ENCODE results near the gene COX7A2.

COX7A2 gene, protein sequence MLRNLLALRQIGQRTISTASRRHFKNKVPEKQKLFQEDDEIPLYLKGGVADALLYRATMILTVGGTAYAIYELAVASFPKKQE

DNA sequence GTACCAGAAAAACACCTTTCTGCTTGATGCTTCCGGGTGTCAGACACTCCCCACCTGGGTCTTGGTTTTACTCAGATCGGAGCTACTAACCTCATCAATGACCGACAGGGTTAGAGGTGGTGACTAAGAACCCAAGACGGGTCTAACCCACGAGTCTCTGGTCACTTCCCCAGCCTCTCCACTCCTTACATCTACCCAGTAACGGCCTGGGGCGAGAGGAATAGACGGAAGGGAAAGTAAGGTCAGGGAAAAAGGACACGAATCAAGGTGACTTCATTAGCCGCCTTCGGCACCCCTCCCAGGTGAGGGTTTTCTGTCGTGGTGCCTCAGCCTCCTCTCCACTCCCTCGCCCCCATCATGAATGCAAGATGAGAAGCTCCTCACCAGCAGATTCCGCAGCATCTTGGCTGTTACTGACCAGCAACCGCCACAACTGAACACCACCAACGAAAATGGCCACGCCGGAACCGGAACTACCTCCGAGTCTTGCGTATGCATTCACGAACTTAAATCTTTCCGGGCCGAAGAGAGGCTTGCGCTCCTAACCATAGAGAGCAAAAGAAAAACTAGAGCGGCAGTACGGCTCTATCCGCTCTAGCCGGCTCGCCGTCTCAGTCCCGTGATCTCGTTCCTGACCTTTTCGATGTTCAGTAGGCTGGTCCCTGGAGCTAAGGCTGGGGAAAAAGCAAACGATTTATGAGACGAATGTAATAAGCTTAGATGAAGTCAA lies at the start of gene COX7A2:
Gene COX7A2, minus strand, starts transcription at position 469 of the 730 bp plus-strand sequence. Its CDS starts 67 bp downstream, at position 402.
- DNase-seq = peak; percentile 87

DNA sequence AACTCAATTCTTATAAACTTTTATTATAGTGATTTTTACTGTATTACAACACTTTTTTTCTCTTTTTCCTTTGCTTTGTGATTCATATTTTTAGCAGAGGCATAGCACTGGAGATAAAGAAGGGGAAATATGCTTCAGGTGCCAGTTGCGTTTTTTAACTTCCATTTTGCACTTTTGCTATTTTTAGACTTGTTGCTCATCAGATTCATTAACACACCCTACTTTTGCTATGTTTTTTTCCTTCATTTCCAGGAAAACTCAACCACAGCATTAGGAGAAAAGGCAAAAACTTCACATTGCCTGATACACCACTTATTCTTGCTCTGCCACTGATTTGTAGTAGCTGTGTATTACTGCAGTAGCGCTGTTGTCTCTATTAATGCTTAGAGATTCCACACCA lies 49.0 kb upstream of the COX7A2 start:
- no peak for DNase-seq

DNA sequence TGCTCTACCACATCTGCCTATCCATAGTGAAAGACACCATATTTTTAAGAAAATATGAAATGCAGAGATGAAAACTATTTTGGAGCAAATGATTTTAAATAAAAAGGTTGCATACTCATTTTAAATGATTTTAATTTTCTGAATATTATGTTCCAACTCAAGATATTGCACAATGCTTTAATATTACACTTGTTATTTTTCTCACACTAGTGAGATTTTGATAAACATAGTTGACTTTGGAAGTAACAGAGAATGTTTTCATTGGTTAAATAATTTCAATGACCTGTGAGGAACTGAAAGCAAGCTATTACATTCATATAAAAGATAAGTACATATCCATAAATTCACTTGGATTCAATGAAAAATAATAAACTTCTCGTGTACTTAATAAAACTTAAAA lies 48.1 kb upstream of the COX7A2 start:
- DNase-seq = no peak

DNA sequence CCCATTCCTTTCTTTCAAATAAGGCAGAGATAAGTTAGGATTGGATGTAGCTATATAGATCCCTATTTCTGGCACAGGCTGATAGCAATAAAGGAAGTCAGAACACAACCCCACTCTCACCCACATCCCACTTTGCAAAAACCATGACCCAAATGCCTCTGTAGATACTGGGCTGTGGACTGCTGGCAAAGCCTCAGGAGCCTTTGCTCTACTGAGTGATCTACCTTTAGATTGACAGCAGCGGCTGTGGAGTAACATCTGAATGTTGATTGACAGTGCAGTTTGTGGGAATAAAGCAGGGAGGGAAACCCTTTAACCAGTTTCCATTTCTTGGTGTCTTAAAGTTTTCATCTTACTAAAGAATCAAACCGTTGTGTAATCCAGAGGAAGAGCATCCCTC lies 47.7 kb upstream of the COX7A2 start:
- no peak for DNase-seq

DNA sequence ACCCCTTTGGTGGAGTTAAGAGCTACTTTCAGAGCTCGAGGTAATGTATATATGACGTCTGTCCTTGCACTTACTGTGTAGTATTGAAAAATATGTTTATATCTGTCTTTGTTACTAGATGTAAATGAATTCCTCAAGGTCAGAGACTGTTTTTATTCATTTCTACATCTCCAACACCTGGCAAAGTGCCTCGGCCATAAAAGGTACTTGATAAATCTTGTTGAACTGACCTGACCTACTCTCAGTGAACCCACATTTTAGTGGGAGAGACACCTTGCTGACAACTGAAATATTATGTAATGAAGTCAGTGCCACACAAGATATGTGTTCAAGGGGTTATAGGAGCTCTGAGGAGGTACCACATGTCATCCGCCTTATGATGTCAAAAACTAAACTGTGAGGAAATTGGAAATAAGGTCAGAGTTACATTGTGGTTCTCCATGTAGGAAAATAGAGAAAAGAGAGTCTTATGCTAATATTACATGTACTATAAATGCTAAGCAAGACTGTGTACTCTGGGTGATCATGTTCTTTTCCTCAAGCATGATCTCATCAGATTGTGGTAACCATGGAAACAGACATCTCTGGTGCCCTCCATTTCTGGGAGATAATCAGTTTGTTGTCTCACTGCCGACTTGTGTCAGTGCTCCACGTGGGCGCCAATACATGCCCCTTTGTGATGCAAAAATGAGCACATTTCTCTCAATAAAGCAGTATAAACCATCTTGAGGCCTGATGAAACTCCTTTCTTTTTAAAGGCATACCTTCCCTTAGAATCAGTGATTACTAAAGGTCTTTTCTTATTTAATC lies 46.7 kb upstream of the COX7A2 start:
- no peak for DNase-seq

DNA sequence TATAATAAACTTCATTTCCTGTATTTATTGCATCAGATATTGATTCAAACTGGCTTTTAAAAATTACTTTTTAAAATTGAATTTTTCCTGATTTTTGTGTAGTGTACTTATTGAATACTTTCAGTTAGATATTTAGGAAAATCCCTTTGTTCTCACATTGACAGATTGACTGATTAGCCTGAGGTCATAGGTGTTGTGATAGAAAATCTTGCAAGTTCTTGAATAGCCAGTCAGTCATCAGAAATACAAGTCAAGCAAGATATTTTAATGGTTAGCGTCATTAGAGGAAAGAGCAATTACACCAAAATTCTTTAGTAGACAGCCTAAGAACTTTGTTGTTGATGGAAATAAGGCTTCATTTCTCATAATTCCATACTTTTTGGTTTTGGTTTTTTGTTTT lies 44.4 kb upstream of the COX7A2 start:
- no peak for DNase-seq

DNA sequence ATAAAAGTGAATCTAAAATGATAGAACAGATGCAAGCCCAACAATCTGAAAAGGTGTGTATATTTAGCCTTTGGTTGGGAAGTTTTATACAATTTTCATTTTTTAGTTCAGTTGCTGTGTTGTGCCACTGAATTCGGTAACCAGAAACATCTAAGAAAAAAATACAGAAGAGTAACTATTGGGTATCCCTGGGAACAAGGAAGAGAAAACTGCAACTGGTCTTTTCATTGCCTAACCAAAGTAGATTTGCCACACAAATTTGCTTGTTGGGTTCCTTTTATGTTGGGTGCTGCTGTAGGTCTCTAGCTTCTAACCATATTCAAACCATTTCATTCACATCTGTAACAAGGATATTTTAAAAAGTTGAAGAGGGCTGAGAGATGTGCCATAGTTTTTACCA lies 43.8 kb upstream of the COX7A2 start:
- no peak for DNase-seq

DNA sequence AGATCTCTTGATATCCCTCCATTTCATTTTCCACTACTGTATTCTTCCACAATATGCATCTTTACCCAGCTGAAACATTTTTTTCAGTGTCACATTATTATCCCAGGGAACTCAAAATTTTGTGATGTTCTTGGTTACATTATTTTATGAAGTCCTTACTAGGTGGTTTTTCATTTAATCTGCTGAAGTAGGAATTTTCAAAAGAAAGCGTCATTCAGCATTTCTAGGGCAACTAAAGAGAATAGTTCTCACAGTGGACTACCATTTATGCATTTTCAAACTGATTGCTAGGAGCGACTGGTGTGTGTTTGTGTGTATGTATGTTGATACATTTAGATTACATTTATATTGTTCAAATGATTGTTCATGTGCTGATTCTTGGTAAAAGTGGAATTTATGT lies 43.4 kb upstream of the COX7A2 start:
- no peak for DNase-seq

DNA sequence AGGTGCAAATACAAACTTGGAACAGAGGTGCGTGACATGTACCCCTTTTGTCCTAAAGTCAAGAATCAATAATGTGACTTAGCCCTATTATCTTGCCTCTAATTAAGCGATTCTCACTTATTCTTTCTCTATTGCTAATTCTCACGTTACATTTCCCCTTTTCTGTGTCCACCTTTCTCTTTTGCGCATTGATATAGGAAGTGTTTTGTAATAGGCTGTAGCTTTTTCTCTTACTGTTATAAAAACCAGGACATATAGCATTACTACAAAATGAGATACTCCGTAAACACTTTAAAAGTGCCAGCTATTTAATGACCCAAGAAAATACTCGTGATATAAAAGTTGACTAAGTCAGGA lies 41.7 kb upstream of the COX7A2 start:
- DNase-seq = no peak

DNA sequence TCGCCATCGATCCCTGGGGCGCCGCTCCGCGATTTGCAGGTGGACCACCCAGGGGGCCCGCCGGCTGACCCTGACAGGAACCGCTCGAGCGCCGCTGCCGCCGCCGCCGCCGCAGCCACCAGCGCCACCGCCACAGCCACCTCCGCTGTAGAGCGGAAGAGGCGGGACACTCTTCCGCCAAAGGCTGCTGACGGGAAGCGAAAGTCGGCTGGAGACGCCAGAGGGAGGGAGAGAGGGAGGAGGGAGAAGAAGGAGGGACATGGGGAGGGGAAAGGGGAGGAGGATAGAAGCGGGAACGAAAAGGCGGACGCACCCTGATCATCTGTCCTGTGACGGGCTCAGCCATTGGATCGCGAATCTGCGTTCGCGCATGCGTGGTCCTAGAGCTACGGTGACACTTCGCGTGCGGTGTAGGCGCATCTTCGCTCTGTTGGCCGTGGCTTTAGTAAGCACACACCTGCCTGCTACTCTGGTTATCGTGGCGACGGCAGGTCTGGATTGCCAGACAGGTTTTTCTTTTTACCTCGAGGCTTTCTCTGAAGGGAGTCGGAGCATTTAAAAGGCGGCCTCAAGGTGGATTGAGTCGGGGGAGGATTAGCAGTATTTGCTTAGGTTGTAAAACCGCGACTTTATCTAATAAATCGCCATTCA lies 41.2 kb upstream of the COX7A2 start, which contains the start of gene TMEM30A:
Gene TMEM30A, minus strand, starts transcription at position 161 of the 651 bp plus-strand sequence. Its CDS starts 154 bp downstream, at position 7.
- DNase-seq = peak; percentile 97

DNA sequence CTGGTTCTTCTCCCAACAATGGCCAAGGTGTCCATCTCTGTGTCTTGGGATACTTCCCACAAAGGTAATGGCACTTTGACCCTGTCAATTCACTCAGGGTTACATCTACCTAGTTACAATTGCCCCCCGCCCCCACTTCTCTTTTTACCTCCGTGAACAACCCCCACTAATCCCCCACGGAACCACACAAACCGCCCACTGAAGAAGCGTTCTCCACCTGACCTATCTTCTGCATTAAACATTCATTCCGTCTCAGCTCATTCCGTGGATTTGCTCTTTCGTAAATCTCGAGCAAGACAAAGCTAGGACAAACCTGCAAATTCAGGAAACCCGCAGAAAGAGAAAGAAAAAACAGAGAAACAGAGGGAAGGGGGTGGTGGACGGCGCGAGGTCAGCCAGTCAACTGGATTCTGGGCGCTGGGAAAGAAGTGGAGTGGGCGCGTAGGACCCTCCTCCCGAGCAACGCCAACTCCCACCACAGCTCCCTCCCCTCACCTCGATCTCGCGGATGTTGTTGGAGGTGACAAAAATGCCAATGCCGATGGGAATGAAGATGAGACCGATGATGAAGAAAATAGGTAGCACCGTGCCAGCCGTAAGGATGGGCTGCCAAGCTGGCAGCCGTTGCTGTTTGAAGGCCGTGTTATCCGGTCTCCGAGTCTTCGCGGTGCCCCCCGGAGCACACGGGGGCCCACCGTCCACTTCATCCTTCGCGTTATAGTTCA lies 40.5 kb upstream of the COX7A2 start:
- peak; percentile 18 for DNase-seq

DNA sequence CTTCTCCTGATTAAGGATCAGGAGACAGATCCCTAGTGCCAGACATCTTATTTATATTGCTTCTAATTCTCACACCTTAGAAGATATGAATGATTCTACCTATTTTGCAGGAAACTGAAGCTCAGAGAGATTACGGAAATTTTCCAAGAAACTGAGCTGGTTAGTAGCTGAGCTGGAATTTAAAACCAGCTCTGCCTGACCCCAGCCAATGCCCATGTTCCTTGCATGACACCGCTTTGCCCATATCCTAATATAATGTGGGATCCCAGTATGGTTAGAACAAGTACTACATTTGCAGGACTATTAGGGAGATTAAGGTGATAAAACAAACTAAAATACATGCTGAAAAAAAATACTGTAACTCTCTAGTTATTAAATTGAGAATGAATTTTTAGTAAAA lies 39.1 kb upstream of the COX7A2 start:
- DNase-seq = no peak

DNA sequence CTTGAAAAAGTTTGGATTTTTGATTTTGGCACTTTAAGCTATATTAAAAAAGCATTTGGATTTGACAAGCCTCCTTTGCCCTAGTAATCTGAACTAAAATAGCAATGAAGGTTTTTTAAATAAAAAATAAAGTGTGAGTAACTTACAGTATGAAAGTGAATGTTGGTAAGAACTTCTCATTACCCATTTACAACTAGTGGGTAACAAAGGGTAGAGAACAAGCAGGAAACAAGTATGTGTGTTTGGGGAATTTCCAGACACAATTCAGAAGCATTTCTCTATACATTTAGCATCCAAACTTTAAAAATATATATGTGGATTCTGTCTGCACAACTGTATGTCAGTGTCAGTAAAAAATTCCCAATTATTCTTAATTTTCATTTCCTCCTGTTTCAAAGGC lies 38.1 kb upstream of the COX7A2 start:
- no peak for DNase-seq

DNA sequence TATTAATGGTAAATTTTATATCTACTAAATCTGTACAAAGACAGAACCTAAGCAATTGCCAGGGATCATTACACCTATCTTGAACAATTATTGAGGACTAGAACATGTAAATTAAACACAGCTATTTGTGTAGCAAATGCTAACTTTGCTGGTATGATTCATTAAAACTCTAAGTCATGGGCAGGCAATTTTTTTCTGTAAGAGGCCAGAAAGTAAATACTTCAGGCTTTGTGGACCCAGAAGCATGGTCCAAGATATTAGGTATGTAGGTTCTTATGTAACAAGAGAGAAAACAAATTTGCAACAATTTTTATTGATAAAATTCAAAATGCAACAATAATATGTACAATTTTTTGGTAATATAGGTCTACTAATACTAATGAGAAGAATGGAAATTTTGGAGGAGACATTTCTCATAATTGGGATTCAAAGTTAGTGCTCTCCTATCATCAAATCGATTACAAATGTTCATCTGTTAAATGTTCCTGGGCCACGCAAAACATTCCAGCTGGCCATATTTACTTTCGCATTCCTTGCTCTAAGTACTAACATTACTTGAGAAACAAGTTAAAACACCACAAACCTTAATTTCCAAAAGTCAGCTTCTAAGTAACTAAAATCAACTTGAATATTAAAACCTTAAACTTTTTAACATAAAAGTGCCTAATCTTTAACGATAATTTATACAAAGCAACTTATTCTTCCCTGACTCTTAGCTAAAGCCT lies 36.7 kb upstream of the COX7A2 start:
- no peak for DNase-seq

DNA sequence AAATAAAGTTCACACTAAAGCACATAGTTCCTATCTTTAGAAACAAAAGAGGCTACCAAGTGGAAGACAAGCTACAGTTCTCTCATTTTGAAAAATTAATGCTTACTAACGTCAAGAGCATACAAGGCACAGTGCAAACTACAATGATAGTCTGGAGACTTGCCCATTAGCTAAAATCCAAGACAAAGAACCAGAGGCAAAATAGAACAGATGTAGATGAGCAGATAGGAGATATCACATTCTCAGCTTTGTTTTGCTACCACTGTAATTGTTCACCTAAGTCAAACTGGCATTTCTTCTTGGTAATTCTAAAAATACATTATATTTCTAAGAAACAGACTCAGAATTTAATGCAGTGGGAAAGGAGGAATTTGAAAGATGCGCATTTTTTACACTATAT lies 35.8 kb upstream of the COX7A2 start:
- DNase-seq = no peak

DNA sequence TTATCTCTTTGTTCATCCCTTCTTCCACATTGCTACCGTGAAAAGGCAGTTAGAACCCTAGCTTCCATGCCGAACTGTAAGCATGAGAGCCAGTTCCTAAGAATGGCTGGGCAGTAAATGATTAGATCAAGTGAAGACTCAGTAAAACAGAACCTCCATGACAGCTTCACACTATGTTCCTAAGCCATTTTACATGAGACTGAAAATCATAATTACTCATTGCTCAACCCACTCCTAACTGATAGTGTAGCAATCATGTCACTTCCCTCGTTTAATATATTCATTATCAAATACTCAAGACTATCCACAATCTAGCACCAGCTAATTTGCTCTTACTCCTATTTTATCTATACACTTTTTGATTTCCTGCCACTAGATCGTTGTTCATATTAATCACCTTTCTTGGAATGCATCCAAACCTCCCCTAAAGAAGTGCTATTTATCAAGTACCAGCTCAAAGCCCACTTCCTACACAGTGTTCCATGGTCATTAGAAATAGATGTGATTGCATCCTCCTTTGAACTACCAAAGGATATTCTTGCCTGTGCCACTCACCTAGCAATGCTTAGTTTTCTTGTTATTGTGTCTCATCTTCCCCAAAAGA lies 35.0 kb upstream of the COX7A2 start:
- no peak for DNase-seq

DNA sequence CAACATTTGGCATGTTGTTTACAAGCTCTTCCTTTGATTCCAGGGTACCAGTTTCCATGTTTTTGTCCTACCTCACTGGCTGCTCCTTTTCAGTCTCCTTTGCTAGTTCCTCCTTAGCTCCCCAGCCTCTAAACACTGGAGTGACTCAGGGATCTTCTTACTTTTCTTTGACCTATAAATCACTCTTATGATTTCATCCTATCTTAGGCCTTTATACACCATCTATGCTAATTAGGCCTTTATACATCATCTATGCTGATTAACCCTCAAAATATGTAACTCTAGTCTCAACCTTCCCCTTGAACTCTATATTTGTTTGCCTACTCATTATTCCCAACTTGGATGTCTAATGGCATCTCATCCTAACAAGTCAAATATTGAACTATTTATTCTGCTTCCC lies 31.5 kb upstream of the COX7A2 start:
- no peak for DNase-seq

DNA sequence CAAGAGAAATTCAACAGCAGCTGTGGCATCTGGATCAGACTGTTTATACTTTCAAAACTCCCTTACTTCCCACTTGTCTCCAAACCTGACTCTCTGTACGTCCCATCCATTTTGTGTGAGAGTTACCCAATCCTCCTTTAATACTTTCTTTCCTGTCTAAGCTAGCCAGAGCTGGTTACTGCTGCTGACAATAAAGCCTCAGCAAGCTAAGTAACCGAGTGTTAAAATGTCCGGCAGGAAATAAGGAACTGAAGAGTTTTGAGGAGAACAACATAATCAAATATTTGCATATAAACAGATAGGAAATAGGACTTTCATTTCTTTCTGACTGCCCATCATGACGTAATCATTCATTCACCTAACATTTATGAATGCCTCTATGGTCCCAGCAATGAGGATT lies 29.4 kb upstream of the COX7A2 start:
- no peak for DNase-seq

DNA sequence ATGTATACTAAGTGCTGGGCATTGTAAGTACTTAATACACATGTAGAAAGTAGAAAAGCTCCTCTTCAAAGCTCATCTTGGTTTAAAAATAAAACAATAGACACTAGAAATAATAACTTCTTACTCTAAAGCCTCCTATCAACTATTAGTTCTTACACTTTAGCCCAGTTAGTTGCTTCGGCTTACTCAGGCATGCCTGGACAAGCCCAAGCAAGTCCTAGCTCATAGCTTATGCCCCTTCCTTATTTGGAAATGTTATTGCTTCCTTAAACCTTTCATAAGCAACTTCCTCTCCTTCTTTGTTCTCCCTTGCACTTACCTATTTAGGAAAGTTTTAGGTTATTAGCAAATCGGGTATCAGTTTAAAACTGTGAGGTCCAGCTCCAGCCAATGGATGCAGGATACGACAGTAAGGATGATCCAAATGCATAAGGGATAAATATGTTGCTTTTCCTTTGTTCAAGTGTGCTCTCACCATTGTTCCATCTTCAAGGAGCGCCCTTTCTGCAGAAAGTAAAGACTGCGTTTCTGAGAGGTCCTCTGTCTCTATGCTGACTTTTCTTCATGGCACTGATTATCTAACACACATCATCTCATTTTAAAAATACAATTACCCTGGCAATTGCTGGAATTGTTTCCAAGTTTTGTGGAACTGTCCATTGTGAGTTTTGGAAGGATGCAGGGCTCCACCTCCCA lies 28.7 kb upstream of the COX7A2 start:
- DNase-seq = no peak

DNA sequence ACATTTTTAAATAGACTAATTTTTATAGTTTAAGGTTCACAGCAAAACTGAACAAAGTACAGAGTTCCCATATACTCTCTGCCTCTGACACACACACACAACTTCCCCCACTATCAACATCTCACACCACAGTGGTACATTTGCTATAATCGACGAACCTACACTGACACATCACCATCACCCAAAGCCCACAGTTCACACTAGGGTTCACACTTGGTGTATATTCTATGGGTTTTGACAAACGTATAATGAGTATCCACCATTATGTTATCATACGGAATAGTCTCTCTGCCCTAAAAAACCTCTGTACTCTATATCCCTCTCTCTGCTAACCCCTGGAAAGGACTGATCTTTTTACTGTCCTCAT lies 25.4 kb upstream of the COX7A2 start:
- DNase-seq = no peak
